Hepatic stellate cell (primary cell): Measurements from ENCODE around the gene TRAPPC5.
A peak's percentile ranks its signal among the peaks of the same experiment; 100 is the strongest.

Experiments used
- DNase-seq: peaks from one replicate; pipeline ENCODE4 v3.0.0; 2011; ENCODE audit warnings: low spot score

TRAPPC5 gene

GRCh38 chr19:7676376-7676775, 4.3 kb upstream of the TRAPPC5 start:
- DNase-seq = no peak

GRCh38 chr19:7676854-7677253, 3.8 kb upstream of the TRAPPC5 start, which contains the start of gene MCEMP1:
Gene MCEMP1 (plus strand): TSS chr19:7677090. CDS start chr19:7677121, 31 bp downstream.
- no peak for DNase-seq

GRCh38 chr19:7677669-7678311, 2.8 kb upstream of the TRAPPC5 start:
- DNase-seq = no peak

GRCh38 chr19:7678971-7679751, 1.5 kb upstream of the TRAPPC5 start:
- DNase-seq = no peak

- DNase-seq = no peak
Observed at GRCh38 chr19:7679771-7680605, 645 bp upstream of the TRAPPC5 start.

GRCh38 chr19:7681340-7682174, 924 bp downstream of the TRAPPC5 start:
- peak; percentile 83 for DNase-seq

- no peak for DNase-seq
Observed at GRCh38 chr19:7682175-7682855, 1.7 kb downstream of the TRAPPC5 start.

GRCh38 chr19:7685546-7686445, 5.2 kb downstream of the TRAPPC5 start:
- DNase-seq = no peak

GRCh38 chr19:7687177-7687576, 6.5 kb downstream of the TRAPPC5 start:
- no peak for DNase-seq

- DNase-seq = no peak
Observed at GRCh38 chr19:7689165-7689564, 8.5 kb downstream of the TRAPPC5 start.

- no peak for DNase-seq
Observed at GRCh38 chr19:7690779-7691258, 10.2 kb downstream of the TRAPPC5 start.

- no peak for DNase-seq
Observed at GRCh38 chr19:7691497-7691896, 10.9 kb downstream of the TRAPPC5 start.

- no peak for DNase-seq
Observed at GRCh38 chr19:7692417-7693088, 11.9 kb downstream of the TRAPPC5 start.

GRCh38 chr19:7694499-7694898, 13.9 kb downstream of the TRAPPC5 start:
- no peak for DNase-seq

- no peak for DNase-seq
Observed at GRCh38 chr19:7697721-7698287, 17.2 kb downstream of the TRAPPC5 start.

- no peak for DNase-seq
Observed at GRCh38 chr19:7698583-7698982, 17.9 kb downstream of the TRAPPC5 start.

- no peak for DNase-seq
Observed at GRCh38 chr19:7699003-7699402, 18.4 kb downstream of the TRAPPC5 start.

GRCh38 chr19:7699417-7700401, 19.1 kb downstream of the TRAPPC5 start:
- no peak for DNase-seq
